Stimulated activated memory B cell treated with anti-CD40 and anti-IgM and Interleukin-4, amounts not matched to agents 10 μg/mL and 1 μg/mL and 100 μg/mL, for 72 hours (primary cell): ENCODE measurements around the gene HNRNPR.

ENCODE experiments used
- ATAC-seq: fragments of 150-1000 bp; cut with Tn5 transposase; 2 replicates; pipeline ENCODE4 v1.10.0; 2021
- H3K27ac Mint-ChIP-seq: one replicate; pipeline ENCODE4 v1.8.0; 2022; ENCODE audit warnings: mild to moderate bottlenecking, mixed read lengths
- H3K27me3 Mint-ChIP-seq: one replicate; pipeline ENCODE4 v1.8.0; 2022; ENCODE audit warnings: mixed read lengths
- H3K36me3 Mint-ChIP-seq: one replicate; pipeline ENCODE4 v1.8.0; 2022; ENCODE audit warnings: mixed read lengths
- H3K4me1 Mint-ChIP-seq: one replicate; pipeline ENCODE4 v1.8.0; 2022; ENCODE audit warnings: mixed read lengths
- H3K4me3 Mint-ChIP-seq: one replicate; pipeline ENCODE4 v1.8.0; 2022; ENCODE audit warnings: mild to moderate bottlenecking, moderate library complexity, mixed read lengths
- H3K9me3 Mint-ChIP-seq: one replicate; pipeline ENCODE4 v1.8.0; 2022; ENCODE audit warnings: mixed read lengths

HNRNPR gene

DNA sequence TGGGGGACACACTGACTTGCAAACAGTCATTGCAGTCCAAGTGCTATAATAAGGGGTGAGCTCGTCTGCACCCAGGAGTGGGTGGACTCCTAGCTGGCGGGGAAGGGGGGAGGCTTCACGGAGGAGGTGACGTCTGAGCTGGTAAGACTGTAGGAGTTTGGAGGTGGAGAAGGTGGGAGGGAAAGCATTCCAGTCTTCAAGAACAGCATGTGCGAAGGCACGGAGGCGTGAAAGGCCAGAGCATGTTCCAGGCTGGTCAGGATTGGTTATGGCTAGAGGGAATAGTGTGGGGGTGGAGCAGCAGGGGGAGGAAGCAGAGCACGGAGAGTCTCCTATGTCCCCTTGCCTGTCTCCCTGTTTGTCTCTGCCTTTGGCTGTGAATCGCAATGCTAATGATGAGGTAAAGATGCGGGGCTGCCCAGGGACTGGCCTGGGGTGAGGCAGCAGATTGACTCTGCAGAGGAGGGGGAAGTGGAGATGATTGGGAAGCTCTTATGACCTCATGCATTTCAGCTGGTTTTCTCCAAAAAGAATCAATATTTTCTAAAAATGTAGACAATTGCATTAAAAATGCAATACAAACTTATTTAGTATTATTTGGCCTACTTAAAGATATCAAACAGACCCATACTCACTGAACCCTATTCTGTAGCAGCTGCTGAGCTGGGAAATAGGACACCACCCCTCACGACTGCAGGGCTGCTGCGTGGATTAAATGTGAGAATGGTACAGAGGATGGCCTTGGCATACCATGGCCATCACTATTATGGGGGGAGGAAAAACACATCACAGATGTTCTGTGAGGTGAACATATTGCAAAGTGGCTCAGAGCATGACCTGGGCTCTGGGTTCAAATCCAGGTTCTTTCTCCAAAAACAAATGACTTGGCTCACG lies 28.1 kb upstream of the HNRNPR start:
- H3K4me3 Mint-ChIP-seq = no peak overlapping the region
- ATAC-seq = no peak
- H3K4me1 Mint-ChIP-seq = peaks cover 13% of the 10 kb centered on the region
- H3K27me3 Mint-ChIP-seq = no peaks in the 10 kb centered on the region
- no peaks in the 10 kb centered on the region for H3K36me3 Mint-ChIP-seq
- H3K9me3 Mint-ChIP-seq = peaks cover 2% of the 10 kb centered on the region
- no peak overlapping the region for H3K27ac Mint-ChIP-seq

DNA sequence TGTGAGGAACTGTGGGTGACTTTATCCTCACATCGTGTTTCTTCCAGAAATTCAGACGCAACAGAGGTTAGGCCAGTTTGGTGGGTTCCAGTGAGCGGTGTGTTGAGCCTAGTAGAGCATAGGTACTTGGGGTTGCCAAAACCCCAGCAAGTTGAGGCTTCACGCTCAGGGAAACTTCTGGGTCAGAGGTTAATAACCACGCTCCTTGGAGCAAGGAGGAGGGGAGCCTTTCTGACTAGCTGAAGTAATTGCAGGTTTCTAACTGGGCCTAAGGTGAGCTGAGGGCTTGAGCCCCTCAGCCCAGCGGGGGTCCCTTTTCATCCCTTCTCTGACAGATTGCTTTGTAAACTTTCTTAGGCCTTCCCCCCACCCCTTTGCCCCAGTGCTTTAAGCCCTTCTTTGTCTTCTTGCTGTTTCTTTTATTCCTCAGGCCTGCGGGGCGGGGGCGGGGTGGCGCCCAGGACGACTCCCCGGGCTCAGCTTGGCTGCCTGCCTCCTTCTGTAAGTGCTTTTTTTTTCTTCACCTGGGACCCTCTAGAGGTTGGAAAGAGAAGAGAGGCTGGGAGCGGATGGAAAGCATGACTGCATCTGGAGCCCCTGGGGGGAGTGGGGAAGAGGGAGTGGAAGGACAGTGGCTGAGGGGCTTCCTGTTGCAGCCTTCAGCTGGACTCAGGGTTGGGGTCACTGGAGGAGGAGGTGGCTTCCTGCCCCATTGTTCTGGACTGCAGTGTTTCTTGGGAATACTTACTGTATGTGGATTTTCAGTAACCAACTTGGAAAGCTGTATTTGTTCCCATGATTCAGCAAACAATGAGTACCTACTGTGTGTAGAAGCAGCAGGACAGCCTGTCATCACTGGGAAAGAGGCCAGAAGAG lies 26.9 kb upstream of the HNRNPR start:
- Mint-ChIP-seq H3K27ac (no peak overlapping the region), H3K9me3 (peaks cover 2% of the 10 kb centered on the region), H3K4me3 (no peak overlapping the region), H3K4me1 (peaks cover 18% of the 10 kb centered on the region), H3K36me3 (peaks cover 9% of the 10 kb centered on the region), H3K27me3 (no peaks in the 10 kb centered on the region)
- ATAC-seq = no peak

DNA sequence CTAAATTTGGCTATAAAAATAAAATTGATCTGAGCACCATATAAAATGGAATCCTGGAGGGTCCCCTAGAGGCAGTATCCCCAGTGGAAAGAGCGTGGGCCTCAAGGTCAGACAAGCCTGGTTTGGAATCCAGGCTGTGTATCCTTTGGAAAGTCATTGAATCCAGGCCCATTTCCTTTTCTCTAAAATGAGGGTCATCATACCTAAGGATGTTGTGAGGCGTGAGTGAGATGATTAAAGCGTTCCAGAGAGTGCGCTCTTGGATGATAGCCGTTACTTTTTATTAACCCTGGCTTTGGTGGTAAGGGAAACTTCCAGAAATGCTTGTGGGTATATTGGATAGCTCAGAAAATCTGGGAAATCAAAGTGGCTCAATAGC lies 26.2 kb upstream of the HNRNPR start:
- H3K4me3 Mint-ChIP-seq = no peak overlapping the region
- peaks cover 10% of the 10 kb centered on the region for H3K36me3 Mint-ChIP-seq
- no peaks in the 10 kb centered on the region for H3K27me3 Mint-ChIP-seq
- peaks cover 2% of the 10 kb centered on the region for H3K9me3 Mint-ChIP-seq
- H3K27ac Mint-ChIP-seq = no peak overlapping the region
- no peak for ATAC-seq
- H3K4me1 Mint-ChIP-seq = peaks cover 18% of the 10 kb centered on the region

DNA sequence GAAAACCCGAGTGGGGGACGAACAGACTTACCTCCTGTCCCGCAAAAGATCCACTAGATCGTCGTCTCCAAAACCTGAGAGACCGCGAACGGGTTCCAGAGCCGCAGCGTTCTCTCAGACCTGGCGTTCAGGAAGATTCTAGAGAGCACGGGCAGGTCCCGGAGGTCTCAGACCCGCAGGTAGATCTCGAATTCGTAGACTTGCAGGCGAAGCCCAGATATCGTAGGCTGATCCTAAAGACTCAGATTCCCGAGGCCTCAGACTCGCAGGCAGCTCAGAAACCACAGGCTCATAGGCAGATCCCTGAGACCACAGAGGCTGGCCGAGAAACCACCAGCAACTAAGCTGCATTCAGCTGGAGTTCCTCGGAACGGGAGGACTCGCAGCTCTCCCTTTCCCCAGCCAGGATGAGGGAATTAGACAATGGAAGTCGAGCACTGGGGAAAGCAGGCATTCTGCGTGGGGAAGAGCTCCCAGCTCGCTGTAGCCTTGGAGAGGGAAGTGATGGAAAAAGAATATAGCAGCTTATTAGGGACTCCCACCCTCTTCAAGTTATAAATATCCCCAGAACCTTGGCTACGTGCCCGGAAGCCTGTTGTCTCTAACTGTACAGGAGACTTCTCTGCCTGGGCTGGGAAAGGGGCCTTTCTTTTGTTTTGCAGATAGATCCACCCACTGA lies 25.4 kb upstream of the HNRNPR start, which contains the start of gene ZNF436:
Gene ZNF436, minus strand, starts transcription at position 502 of the 679 bp plus-strand sequence. CDS start 1,831 bp downstream, outside the sequence.
- Mint-ChIP-seq H3K36me3 (peaks cover 16% of the 10 kb centered on the region), H3K27me3 (no peaks in the 10 kb centered on the region), H3K9me3 (no peaks in the 10 kb centered on the region), H3K4me1 (peaks cover 18% of the 10 kb centered on the region), H3K4me3 (peak within 1 kb of the TSS; percentile 97), H3K27ac (peak within 1 kb of the TSS; percentile 94)
- no peak for ATAC-seq

DNA sequence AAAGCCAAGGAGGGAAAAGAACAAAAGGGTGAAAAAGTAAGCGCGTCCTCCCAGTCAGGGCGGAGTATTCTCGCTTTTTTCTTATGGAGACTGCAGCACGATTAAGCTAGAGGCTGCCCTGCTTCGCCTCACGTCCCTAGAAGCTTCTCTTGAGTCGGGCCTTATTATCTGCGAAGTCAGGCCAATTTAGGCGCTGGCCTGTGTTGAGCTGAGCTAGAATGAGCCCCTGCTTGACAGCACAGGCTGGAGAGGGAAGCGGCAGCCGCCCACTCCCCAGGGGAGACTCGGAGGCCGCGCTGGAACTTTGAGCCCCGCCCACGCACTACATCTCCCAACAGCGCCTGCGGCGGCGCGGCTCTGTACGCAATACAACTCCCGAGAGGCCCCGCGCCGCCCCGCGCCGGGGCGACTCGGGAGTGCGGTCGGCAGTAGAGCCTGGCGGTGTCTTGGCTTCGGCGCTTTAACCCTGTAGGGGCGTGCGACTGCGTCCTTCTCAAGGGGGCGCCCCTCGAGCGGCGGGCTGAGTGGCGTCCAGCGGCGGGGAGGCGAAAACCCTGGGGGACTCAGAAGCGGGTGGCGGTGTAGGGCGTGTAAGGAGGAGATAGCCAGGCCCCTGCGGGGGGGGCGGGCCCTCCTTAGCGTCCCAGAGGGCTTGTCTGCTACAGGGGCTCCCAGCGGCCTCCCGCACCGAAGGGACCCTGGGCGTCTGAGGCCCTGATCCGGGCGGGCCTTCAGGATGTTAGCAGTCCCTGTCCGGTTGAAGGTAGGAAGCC lies 24.7 kb upstream of the HNRNPR start:
- H3K4me3 Mint-ChIP-seq = peak overlapping the region; percentile 97
- peak; percentile 90 for ATAC-seq
- peak overlapping the region; percentile 94 for H3K27ac Mint-ChIP-seq
- no peaks in the 10 kb centered on the region for H3K9me3 Mint-ChIP-seq
- no peaks in the 10 kb centered on the region for H3K27me3 Mint-ChIP-seq
- peaks cover 18% of the 10 kb centered on the region for H3K4me1 Mint-ChIP-seq
- H3K36me3 Mint-ChIP-seq = peaks cover 20% of the 10 kb centered on the region

DNA sequence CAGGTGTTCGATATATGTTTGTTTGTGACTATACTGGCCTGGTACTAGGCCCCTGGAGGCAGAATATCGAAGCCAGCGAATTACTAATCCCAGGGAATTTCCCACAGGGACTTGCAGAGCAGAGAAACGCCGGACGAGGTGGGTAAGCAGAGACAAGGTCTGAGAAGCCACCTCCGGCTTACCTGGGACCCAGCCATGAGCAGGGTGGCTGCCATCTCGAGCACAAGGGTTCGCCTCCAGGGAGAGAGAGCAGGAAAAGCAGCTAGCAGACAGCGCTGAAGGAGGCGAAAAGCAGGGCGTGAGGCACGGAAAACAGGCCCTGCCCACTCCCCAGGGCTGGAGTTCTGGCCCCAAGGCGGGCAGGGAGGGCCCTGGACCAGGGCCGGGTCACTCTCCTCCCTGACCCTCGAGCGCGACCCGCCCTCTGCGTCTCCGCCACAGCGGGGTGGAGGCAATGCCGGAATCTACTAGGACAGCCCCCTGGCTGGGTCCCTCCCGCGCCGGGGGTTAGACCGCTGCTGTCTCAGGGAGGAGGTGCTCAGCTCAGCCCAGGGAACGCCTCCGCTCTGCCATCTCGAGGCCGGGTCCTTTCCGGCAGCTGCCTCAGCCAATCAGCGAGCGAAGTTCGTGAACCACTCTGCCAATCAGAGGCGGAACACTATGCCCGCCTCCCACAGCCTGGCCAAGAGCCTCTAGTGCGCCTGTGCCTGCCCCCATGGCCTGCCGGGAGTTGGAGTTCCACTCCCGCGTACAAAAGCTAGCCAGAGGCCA lies 23.9 kb upstream of the HNRNPR start:
- peak; percentile 98 for ATAC-seq
- H3K9me3 Mint-ChIP-seq = peaks cover under 1% of the 10 kb centered on the region
- H3K4me3 Mint-ChIP-seq = peak overlapping the region; percentile 97
- H3K27me3 Mint-ChIP-seq = no peaks in the 10 kb centered on the region
- peaks cover 18% of the 10 kb centered on the region for H3K4me1 Mint-ChIP-seq
- H3K27ac Mint-ChIP-seq = peak overlapping the region; percentile 94
- H3K36me3 Mint-ChIP-seq = peaks cover 27% of the 10 kb centered on the region

DNA sequence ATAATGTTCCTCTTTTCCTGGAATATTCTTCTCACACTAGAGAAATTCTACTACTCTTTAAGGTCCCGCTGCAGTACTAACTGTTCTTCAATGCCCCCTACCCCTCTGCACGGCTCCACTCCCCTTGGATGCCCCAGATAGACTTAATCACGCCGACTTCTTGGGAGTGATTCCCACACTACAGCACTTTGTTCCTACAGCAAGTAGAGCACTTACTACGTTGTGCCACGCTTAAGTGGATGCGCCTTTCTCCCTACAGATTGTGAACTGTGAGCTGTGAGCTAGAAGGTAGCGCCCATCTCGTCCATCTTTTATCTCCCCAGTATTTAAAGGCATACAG lies 23.3 kb upstream of the HNRNPR start:
- H3K9me3 Mint-ChIP-seq = peaks cover 2% of the 10 kb centered on the region
- peak overlapping the region; percentile 94 for H3K27ac Mint-ChIP-seq
- H3K36me3 Mint-ChIP-seq = peaks cover 33% of the 10 kb centered on the region
- ATAC-seq = no peak
- peaks cover 18% of the 10 kb centered on the region for H3K4me1 Mint-ChIP-seq
- no peaks in the 10 kb centered on the region for H3K27me3 Mint-ChIP-seq
- peak overlapping the region; percentile 97 for H3K4me3 Mint-ChIP-seq

DNA sequence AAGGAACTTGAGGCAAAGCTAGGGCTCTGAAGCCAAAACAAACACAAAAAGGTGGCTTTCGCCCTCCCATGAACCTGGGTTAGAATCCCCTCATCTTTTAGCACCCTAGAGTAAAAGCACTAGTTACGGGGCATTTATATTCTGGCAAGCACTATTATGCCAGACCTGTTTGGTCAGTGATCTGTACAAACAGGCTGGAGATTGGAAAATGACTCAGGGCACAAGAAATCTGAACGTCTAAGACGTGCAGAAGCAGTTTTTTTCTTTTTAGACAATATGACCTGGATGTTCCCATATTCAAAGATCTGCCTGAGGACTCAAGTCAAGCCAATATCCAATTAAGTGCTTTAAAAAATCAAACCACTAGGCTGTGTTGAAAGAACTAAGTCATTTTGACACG lies 22.5 kb upstream of the HNRNPR start:
- no peaks in the 10 kb centered on the region for H3K27me3 Mint-ChIP-seq
- H3K4me1 Mint-ChIP-seq = peaks cover 18% of the 10 kb centered on the region
- ATAC-seq = no peak
- H3K9me3 Mint-ChIP-seq = peaks cover 7% of the 10 kb centered on the region
- no peak overlapping the region for H3K4me3 Mint-ChIP-seq
- H3K27ac Mint-ChIP-seq = no peak overlapping the region
- H3K36me3 Mint-ChIP-seq = peaks cover 41% of the 10 kb centered on the region

DNA sequence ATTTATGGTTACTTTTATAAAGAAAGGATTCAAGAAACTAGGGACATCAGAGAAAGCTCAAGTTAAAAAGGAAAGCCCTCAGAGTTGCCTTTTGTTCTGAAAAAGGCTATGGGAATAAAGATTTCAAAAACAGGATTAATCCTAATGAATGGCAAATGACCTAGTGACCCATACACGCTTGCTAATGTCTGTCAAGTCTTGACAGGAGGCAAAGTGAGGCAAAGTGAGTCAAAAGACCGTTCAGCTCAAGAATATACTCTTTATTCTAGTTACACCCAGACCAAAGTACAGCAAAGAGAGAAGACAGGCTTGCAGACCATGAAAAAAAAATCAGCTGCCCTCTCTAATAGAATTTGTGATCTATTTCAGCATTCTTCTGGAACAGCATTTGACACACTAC lies 22.1 kb upstream of the HNRNPR start:
- H3K9me3 Mint-ChIP-seq = peaks cover 9% of the 10 kb centered on the region
- H3K27ac Mint-ChIP-seq = no peak overlapping the region
- no peaks in the 10 kb centered on the region for H3K27me3 Mint-ChIP-seq
- ATAC-seq = no peak
- H3K4me3 Mint-ChIP-seq = no peak overlapping the region
- H3K4me1 Mint-ChIP-seq = peaks cover 18% of the 10 kb centered on the region
- H3K36me3 Mint-ChIP-seq = peaks cover 46% of the 10 kb centered on the region

DNA sequence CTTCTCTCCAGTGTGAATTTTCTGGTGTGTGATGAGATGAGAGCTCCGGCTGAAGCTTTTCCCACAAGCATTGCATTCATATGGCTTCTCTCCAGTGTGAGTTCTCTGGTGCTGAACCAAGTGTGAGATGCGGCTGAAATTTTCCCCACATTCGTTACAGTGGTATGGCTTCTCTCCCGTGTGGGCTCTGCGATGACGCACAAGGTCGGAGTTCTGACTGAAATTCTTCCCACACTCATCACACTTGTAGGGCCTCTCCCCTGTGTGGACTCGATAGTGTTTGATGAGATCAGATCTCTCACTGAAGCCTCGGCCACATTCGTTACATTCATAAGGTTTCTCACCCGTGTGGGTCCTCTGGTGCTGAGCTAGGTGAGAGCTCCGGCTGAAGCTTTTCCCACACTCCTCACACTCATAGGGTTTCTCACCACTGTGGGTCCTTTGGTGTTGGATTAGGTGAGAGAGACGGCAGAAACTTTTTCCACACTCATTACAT lies 18.2 kb upstream of the HNRNPR start:
- Mint-ChIP-seq H3K4me3 (no peak overlapping the region), H3K27ac (no peak overlapping the region), H3K36me3 (peaks cover 74% of the 10 kb centered on the region), H3K9me3 (peaks cover 26% of the 10 kb centered on the region), H3K27me3 (no peaks in the 10 kb centered on the region), H3K4me1 (peaks cover 5% of the 10 kb centered on the region)
- ATAC-seq = no peak

DNA sequence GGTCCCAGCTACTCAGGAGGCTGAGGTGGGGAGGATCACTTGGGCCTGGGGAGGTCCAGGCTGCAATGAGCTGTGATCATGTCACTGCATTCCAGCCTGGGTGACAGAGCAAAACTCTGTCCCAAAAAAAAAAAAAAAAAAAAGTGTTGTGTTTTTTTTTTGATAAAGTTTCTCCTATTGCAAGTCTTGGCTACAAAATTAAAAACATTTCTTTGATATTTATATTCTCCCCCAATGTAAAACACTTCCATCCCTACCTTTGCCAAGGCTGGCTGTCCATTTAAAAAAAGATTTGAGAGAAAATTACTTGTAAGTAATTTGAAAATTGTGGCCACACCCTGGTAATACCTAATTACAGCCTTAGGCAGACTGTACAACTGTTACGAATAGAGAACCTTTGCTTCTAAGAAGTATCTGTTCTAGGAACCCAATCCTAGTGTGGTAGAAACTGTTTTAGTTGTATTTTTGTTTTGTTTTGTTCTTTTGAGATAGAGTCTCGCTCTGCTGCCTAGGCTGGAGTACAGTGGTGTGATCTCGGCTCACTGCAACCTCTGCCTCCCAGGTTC lies 14.3 kb upstream of the HNRNPR start:
- Mint-ChIP-seq H3K4me3 (no peak overlapping the region), H3K36me3 (peaks cover 57% of the 10 kb centered on the region), H3K9me3 (peaks cover 29% of the 10 kb centered on the region), H3K27ac (no peak overlapping the region), H3K27me3 (no peaks in the 10 kb centered on the region), H3K4me1 (no peaks in the 10 kb centered on the region)
- ATAC-seq = no peak

DNA sequence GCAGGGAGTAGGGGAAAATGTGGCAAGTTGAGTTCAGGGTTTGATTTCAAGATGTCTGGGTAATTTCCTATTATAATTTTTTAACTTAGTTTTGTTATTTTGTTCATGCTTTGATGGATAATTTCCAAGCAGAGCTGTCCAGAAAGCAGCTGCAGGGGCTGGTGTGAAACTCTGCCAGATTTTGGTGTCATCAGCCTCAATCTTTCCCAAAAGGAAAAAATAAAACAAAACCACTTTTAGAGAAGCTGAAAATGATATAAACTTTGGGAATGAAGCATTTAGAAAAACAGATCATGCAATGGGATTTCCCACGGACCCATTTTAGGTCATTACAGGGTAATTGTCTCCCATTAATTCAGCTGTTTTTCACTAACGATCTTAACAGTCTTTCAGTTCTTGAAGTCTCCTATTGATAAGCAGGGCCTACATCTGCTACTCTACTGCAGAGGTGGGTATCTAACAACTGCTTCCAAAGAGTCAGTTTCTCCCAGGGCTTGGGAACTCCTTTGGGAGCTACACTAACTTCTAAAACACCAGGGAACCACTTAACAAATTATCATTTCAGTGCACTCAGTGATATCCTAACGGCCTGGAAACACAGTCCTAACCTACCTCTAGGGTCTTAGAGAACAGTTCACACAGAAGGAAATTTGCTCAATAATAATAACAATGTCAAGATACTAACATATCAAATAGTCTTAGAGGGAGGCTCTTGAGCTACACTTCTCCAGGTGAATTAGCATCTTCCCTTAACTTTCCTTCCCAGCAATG lies 13.2 kb upstream of the HNRNPR start:
- no peak overlapping the region for H3K4me3 Mint-ChIP-seq
- no peak overlapping the region for H3K27ac Mint-ChIP-seq
- ATAC-seq = no peak

More for the DNA sequence above, 13.2 kb upstream of the HNRNPR start:
- peaks cover 46% of the 10 kb centered on the region for H3K36me3 Mint-ChIP-seq
- H3K4me1 Mint-ChIP-seq = no peaks in the 10 kb centered on the region
- peaks cover 26% of the 10 kb centered on the region for H3K9me3 Mint-ChIP-seq
- no peaks in the 10 kb centered on the region for H3K27me3 Mint-ChIP-seq
